GM18507 (cell line): ENCODE data around the gene CCNF.

Experiments
- DNase-seq: peaks from one replicate; pipeline ENCODE4 v3.0.0; 2011; ENCODE audit warnings: low read depth; ENCODE audit not compliant: insufficient read length; ENCODE audit errors: extremely low spot score
- FAIRE-seq: peaks from 2 replicates; lab custom pipeline; 2011; peaks lifted over from hg19 to GRCh38; lab: Jason Lieb, UNC

Gene CCNF

GRCh38 chr16:2455081-2455845 lies 26.0 kb downstream of the CCNF start:
- DNase-seq: no peak
- no peak for FAIRE-seq

- DNase-seq (no peak), FAIRE-seq (no peak)
These were observed 27.4 kb downstream of the CCNF start for GRCh38 chr16:2456551-2457153.

GRCh38 chr16:2457267-2457666 lies 28.0 kb downstream of the CCNF start:
- FAIRE-seq (no peak), DNase-seq (no peak)

GRCh38 chr16:2457946-2458345 lies 28.7 kb downstream of the CCNF start:
- DNase-seq (no peak), FAIRE-seq (no peak)

- FAIRE-seq: no peak
These were observed 29.8 kb downstream of the CCNF start for GRCh38 chr16:2458887-2459646.

GRCh38 chr16:2459647-2460390 lies 30.6 kb downstream of the CCNF start, which contains the start of gene TEDC2:
Gene TEDC2 (plus strand): TSS chr16:2460109. CDS start chr16:2460145, 36 bp downstream.
- DNase-seq (peak; percentile 100), FAIRE-seq (peak; percentile 99)

More at GRCh38 chr16:2458887-2459646, 29.8 kb downstream of the CCNF start:
- DNase-seq: no peak

GRCh38 chr16:2460391-2460713 lies 31.1 kb downstream of the CCNF start:
- FAIRE-seq: no peak
- DNase-seq: no peak

- DNase-seq (no peak), FAIRE-seq (no peak)
These were observed 31.7 kb downstream of the CCNF start for GRCh38 chr16:2460916-2461315.

- FAIRE-seq (no peak), DNase-seq (no peak)
These were observed 33.0 kb downstream of the CCNF start for GRCh38 chr16:2462031-2462866.

GRCh38 chr16:2464333-2464732 lies 35.1 kb downstream of the CCNF start:
- DNase-seq (no peak), FAIRE-seq (no peak)

GRCh38 chr16:2465653-2466415 lies 36.6 kb downstream of the CCNF start:
- DNase-seq: no peak

GRCh38 chr16:2466667-2467527 lies 37.6 kb downstream of the CCNF start:
- no peak for DNase-seq
- FAIRE-seq: no peak

More at GRCh38 chr16:2465653-2466415, 36.6 kb downstream of the CCNF start:
- FAIRE-seq: no peak

GRCh38 chr16:2467528-2468232 lies 38.4 kb downstream of the CCNF start:
- DNase-seq (peak; percentile 28), FAIRE-seq (no peak)

GRCh38 chr16:2468233-2468724 lies 39.0 kb downstream of the CCNF start:
- FAIRE-seq (peak; percentile 64), DNase-seq (no peak)

GRCh38 chr16:2468725-2469398 lies 39.6 kb downstream of the CCNF start:
- DNase-seq (peak; percentile 52), FAIRE-seq (peak; percentile 87)
